ENCODE measurements around the gene EIF4A3.
"Not testable (repeated sequence)": the region's sequence is repeated elsewhere in the genome, so short reads cannot be mapped to it uniquely, and the experiment has no call there.

EIF4A3 gene

DNA sequence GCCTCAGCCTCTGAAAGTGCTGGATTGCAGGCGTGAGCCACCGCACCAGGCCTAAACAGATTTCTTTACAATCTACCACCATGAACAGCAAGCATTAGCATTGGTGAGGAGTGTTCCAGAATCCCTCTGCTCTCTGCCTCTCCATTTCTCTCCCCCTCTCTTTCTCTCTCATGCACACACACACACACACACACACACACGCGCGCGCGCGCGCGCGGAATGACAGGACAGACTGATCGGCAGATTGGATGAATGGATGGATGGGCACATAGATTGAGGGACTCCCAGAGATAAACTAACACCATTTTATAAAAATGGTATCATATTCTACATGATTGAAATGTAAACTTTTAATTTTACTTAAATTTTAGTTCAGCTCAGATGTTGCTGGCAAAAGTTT is 26.2 kb upstream of the EIF4A3 start:
- no peak for DNase-seq (ENCODE audit: extremely low read depth in 1 of 2, low read depth in 1 of 2)

DNA sequence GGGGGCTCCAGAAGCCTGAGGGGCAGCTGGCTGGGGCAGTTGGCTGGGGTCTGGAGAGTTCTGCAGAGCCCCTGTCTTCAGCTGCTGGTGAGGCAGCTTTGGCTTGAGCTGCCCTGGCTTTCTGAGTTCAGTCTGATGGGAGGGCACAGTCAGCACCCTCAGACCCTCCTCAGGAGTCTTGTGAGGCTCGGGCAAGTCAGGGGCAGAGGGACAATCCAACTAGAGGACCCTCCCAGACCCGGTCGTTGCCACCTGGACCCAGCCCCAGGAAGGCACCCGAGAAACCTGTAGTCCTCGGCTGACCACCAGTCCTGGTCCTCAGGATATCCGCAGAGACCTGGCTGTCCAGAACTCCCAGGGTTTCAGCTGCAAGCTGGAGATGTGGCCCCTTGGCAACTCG is 24.8 kb upstream of the EIF4A3 start:
- DNase-seq (ENCODE audit: extremely low read depth in 1 of 2, low read depth in 1 of 2) = no peak

DNA sequence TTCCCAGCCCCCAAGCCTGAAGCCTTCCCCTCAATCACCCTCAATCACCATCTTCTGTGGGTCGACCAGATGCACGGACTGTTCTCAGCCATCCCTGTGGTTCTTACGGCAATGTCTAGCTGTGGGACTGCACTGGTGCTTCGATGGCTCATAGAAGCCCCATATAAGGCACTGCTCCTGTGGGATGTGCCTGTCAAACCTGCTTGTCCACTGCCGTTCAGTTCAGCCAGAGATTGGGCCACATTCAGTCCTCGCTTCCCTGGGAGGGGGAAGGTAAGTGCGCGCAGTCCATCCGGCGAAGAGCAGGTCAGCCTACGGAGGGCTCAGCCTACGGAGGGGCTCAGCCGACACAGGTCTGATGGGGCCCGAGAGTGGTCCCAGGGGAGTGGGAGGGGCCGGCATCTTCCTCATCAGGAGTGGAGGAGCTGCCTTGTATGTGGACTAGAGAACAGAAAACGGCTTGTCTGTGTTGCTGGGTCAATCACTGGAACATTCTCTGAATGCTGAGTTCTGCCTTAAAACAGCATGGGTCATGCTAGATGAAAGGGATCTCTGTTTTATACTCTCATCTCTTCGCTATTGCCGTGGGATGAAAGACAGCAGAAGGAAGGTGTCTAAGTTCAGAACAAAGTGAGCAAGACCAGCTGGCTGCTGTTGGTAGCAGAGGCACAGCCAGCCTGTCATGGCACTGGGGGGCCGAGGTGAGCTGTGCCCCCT is 23.0 kb upstream of the EIF4A3 start, which contains the start of gene CARD14:
CARD14 (plus strand) TSS at position 247 of the 717 bp plus-strand sequence. CDS start 11,409 bp downstream, outside the sequence.
- DNase-seq (ENCODE audit: extremely low read depth in 1 of 2, low read depth in 1 of 2) = no peak

DNA sequence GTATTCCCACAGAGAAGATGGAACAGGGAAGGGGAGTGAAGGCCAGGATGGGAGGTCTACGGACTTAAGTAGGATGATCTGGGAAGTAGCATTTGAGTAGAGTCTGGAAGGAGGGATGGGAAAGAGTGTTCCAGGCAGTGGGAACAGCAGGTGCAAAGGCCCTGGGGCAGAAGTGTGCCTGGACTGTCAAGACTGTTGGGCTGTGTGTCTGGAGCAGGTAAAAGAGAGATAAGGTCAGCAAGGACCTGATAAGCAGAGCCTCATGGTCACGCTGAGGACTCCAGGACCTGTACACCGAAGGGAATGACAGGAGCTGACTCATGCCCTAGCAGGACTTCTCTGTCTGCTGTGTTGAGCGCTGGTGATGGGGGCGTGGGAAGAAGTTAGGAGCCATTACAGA is 22.2 kb upstream of the EIF4A3 start:
- no peak for DNase-seq (ENCODE audit: extremely low read depth in 1 of 2, low read depth in 1 of 2)

DNA sequence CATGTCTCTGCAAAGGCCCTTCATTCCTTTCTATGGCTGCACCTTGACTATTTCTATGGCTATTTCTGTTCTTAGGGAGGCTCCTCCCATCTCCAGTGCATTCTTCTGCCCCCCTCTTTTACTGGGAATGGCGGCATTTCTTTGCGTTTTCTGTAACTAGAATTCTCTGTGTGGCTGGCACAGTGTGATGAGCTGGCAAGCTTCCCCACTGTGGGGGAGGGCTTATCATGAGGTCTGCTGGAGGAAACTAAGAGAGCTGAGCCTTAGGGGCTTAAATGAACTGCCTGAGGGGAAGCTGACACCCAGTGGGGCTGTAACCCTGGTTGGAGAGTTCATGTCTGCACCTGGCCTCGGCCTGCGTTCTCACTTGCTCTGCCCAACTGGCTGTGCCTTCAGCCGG is 21.4 kb upstream of the EIF4A3 start:
- DNase-seq (ENCODE audit: extremely low read depth in 1 of 2, low read depth in 1 of 2) = no peak

DNA sequence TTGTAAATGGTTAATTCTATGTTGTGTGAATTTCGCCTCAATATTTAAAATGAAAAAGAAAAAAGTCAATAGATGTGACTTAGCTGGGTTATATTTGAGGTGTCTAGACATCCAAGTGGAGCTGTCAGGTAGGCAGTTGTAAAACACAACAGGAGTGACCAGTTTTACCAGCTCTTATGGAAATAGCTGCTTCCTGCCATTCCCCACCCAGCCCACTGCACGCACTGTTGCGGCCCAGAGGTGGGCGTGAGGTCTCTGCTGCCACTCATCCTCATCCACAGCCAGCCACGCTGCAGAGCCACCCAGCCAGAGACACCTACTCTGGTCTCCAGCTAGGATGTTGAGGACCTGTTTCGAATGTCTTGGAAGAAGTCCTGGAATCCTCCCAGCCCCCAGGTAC is 19.5 kb upstream of the EIF4A3 start:
- no peak for DNase-seq (ENCODE audit: extremely low read depth in 1 of 2, low read depth in 1 of 2)

DNA sequence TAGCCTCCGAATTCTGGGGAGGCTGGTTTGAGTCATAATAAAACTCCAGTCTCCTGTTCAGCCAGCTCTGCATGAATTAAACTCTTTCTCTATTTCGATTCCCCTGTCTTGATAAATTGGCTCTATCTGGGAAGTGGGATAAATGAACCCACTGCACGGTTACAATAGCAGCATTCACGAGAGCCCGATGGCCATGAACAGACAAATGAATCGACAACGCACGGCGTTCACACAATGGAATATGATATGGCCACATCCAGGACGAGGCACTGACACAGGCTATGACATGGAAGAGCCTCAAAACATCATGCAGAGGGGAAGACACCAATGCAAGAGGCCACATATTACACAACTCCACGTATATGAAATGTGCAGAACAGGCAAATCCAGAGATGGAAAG is 17.3 kb upstream of the EIF4A3 start:
- DNase-seq (ENCODE audit: extremely low read depth in 1 of 2, low read depth in 1 of 2) = no peak

DNA sequence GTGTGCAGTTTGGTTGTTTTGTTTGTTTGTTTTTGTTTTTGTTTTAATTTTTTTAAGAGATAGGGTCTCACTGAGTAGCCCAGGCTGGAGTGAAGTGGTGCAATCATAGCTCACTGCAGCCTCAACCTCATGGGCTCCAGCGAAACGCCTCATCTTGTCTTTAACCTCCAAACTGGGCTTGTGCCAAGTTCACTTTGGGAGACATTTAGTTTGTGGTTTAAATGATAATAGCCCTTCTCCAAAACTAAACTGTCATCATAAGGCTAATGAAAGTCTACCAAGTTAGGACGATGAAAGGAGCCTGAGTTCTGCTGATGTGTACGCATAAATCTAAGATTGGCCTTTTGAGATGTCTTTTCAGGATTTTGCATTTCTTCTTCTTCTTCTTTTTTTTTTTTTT is 16.4 kb upstream of the EIF4A3 start:
- no peak for DNase-seq (ENCODE audit: extremely low read depth in 1 of 2, low read depth in 1 of 2)

DNA sequence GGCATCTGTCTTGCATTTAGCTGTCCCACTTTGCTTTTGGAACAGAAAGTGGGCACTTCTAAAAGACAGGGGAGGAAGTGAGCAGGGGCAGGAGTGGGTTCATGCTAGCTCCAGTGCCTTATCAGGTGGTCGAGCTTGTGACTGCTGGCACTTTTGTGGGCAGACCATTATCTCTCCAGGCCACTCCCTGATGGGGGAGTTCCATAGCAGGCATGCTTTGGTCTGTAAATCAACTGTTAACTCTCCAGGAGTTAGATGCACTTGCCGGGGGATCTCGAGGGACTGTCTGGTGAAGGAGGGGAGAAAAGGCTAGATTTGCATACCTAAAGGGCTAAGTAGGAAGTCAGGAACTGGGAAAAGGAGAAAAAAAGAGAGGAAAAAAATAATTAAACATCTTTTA is 13.6 kb upstream of the EIF4A3 start:
- no peak for DNase-seq (ENCODE audit: extremely low read depth in 1 of 2, low read depth in 1 of 2)

DNA sequence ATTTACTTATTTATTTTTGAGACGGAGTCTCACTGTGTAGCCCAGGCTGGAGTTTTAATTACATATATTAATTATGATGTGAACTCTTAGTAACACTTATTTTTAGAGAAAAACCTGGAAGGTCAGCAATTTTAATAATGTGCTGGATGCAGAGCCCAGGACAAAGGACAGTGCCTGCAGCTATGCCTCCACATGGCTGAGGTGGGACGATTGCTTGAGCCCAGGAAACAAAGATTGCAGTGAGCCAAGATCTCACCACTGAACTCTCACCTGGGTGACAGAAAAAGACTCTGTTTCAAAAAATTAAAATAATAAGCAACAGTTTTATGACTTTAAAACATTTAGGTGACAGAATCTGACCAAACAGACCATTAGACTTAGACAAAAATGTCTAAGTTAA is 11.9 kb upstream of the EIF4A3 start:
- DNase-seq (ENCODE audit: extremely low read depth in 1 of 2, low read depth in 1 of 2) = no peak

DNA sequence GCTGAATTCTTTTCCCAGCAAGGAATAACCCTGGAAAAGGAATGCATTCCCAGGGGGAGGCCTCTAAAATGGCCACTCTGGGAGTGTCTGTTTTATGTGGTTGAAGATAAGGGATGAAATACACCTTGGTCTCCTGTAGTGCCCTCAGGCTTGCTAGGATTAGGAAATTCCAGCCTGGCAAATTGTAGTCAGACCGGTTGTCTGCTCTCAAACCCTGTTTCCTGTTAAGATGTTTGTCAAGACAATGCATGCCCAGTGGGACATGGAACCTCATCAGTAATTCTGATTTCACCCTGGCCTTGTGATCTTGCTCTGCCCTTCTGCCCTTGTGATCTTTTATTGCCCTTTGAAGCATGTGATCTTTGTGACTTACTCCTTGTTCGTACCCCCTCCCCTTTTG is 8.7 kb upstream of the EIF4A3 start:
- DNase-seq (ENCODE audit: extremely low read depth in 1 of 2, low read depth in 1 of 2) = not testable (repeated sequence)

DNA sequence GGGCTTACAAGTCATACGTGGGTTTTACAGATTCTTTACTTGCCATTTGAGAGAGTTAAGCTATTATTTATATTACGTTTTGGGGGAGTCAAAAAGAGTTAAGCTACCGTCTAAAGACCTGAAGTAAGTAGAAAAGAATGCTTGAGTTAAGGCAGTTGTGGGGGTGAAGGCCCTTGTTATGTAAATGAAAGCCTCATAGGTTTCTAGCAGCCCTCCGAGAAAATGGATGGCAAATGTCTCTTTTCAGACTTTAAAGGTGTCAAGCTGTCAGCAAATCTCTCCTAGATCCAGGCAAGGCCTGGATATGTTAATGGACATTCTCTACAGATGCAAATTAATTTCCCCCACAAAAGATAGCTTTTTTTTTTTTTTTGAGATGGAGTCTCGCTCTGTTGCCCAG is 7.2 kb upstream of the EIF4A3 start:
- DNase-seq (ENCODE audit: extremely low read depth in 1 of 2, low read depth in 1 of 2) = no peak

DNA sequence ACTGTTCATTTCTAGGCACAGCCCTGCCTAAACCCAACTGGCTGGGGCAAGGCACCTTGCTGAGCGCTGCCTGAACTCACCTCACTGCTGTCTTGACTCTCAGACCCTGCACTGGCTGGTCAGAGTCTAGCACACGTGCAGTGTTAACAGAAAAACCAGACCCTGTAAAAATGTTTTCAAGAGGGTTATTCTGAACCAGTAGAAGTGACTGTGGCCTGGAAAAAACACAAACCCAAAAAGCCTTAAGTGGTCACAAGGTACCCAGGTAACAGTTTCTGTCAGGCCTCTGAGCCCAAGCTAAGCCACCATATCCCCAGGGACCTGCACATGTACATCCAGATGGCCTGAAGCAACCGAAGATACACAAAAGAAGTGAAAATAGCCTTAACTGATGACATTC is 6.1 kb upstream of the EIF4A3 start:
- no peak for DNase-seq (ENCODE audit: extremely low read depth in 1 of 2, low read depth in 1 of 2)

DNA sequence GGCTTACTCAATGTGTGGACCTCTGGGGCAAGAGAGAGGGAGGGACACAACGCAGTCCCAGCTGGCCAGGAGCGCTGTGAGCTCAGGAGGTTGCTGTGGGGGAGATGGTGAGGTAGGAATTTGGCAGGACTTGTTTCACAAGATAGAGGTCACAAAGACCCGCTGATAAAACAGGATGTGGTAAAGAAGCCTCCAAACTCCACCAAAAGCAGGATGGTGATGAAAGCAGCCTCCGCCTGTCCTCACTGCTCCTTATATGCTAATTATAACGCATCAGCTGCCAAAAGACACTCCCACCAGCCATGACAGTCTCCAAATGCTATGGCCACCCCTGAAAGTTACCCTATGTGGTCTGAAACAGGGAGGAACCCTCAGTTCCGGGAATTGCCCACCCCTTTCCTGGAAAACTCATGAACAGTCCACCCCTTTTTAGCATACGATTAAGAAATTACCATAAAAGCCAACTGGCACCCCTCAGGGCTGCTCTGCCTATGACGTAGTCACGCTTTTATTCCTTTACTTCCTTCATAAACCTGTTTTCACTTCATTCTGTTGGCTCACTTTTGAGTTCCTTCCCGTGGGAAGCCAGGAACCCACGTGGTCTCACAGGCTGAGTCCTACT is 5.3 kb upstream of the EIF4A3 start:
- DNase-seq (ENCODE audit: extremely low read depth in 1 of 2, low read depth in 1 of 2) = no peak

DNA sequence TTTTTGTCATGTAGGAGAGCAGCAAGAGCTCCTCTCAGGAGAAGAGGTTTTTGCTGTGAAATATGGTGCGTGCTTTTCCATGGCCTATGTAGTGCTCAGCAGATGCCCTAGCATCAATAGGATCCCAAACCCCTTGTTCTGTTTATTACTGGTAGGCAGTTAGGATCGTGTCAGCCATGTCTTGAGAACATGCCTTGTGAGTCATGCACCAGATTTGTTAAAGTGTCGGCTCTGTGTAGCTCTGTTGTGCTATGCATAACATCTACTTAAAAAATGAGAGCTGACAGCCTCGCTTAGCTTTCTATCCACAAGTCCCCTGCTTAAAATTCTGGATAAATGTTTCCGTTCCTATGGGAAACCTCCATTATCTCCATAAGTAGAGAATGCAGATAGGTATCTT is 4.4 kb upstream of the EIF4A3 start:
- DNase-seq (ENCODE audit: extremely low read depth in 1 of 2, low read depth in 1 of 2) = no peak

DNA sequence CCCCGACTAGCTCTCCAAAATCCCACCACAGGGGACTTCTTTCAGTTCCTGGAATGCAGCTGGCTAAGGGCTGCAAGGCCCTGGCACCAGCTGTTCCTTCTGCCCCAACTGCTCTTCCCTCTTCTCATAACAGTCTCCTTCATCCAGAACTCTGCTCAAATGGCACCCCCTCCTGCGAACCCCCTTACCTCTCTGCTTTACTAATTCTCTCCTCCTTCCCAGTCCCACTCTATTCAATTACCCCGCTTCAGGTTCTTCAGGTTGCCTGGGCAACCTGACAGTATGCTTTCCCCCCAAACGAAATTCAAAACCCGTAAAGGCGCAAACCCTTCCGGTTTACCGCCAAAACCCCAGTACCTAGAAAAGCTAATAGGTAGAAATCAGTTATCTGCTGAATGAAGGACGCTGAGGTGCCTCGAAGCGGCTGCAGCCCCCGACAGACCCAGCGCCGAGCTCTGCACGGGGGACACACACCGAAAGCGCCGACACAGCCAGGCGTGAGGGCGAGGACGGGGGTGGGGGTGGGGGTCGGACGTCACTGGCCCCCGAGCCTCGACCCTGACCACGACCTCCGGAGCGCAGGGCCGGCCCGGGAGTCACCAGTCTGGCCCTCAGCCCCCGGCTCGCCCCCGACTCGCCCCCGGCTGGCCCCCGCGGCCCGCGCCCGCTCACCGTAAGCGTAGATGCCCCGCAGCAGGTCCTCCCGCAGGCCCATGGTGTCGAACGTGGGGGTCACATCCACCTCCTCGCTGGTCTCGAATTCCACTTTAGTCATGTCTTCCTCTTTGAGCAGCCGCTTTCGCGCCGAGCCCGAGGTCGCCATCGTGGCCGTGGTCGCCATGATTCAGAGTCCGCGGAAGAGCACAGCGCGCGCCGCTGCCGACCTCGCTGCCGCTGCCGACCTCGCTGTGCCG is 550 bp downstream of the EIF4A3 start:
- peak in 1 of 2 donors; percentile 2 for DNase-seq (ENCODE audit: extremely low read depth in 1 of 2, low read depth in 1 of 2)

DNA sequence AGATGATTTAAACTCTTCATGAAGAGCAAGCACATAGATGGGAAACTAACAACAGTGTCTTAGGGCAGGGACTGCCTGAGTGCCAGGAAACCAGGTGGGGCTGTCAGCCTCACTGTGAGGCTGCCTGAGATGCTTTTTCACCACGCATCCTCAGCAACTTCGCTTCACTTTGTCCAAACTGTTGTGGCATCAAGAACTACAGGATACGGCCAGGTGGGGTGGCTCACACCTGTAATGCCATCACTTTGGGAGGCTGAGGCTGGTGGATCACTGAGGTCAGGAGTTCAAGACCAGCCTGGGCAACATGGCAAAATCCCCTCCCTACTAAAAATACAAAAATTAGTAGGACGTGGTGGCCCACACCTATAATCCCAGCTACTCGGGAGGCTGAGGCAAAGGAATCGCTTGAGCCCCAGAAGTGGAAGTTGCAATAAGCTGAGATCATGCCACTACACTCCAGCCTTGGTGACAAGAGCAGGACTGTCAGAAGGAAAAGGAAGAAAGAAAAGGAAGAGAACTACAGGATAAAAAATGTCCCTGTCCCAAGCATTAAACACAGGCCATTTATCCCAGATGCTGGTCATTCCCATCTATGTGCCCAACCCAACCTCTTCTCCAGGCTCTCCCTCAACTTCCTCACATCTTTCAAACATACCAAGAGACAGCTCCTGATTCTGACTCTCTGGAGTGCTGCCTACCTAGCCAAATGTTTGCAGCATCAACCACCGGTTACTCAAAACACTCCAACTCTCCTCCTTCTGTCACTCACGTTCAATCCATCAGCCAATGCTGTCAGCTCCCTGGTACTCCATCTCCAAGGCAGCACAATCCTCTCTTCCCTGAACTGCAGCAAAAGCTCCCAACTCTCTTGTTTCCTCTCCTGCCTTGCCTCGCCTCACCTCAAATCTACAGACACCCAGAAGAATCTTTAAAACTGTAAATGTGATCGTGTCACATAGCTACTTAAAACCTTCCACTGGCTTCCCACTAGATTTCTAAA is 1.6 kb downstream of the EIF4A3 start:
- DNase-seq (ENCODE audit: extremely low read depth in 1 of 2, low read depth in 1 of 2) = no peak

DNA sequence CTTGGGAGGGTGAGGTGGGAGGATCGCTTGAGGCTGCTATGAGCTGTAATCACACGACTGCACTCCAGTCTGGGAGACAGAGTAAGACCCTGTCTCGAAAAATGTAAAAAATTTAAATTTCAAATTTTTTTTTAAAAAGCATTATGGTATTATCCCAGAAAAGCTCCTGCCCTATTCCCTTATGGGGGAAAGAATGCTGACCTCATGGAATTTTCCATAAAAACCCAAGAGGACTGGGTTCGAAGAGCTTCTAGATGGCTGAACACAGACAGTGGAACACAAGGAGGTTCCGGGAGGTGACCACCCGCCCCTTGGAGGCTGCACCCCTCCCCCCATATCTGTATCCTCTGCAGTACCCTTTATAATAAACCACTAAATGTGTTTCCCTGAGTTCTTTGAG is 4.0 kb downstream of the EIF4A3 start:
- DNase-seq (ENCODE audit: extremely low read depth in 1 of 2, low read depth in 1 of 2) = no peak

DNA sequence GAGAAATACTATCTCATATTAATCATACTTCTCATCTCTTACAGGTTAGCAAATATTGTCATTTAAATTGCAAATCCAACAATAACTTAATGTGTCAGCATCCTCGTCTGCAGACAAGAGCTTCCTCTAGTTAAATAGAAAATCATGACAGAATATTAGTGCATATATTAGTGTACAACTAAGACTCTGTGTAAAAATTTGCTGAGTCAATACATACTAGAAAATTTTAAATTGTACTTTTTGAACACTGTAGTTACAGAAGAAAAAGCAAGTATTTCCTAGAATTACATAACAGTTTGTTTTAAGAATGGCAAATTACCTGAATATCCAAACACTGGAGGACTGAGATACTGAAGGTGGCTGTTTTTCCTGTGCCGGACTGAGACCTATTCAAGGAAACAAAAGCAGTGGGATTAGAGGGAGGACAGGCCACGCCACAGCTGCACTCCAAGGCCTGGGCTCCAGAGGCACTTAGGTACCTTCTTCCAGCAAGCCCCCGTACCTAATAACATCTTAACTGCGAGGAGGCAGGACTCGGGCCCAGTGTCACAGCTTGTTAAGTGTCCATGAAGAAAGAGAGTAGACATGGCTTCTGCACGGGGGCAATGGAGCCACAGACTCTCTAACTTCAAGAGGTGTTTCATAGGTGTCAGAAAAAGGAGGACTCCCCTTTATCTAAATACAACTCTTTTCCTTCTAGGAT is 5.3 kb downstream of the EIF4A3 start:
- no peak for DNase-seq (ENCODE audit: extremely low read depth in 1 of 2, low read depth in 1 of 2)

DNA sequence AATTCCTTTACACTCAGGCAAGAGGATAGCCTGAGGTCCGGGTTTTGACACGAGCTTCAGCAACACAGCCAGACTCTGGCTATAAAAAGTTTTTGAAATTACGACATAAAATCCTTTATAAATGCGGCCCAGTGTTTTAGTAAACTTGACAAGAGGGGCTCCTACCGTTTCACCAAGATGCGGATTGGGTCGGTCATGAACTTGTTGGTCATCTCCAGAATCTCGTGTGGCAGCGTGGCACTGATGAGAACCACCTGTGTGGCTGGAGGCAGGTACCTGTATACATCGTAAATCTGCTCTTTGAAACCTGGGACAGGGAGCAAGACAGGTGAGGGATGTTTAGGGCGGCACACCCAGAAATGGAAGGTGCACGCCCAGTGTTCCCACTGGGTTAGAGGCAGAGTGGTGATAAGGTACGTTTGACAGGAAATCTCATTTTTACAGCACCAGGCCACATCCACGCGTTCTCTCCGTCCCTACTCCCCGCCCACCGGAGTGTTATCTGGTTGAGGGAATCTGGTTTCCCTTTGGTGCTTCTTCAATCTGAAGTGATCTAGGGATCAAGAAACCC is 8.0 kb downstream of the EIF4A3 start:
- no peak for DNase-seq (ENCODE audit: extremely low read depth in 1 of 2, low read depth in 1 of 2)

All from activated CD8-positive, alpha-beta memory T cell treated with anti-CD3 and anti-CD28 coated beads for 1 hour (primary cell).